HG03045 (cell line): ENCODE data around the gene ZNF24.
A peak's percentile ranks its signal among the peaks of the same experiment; 100 is the strongest.

Experiments used
- ATAC-seq: cut with Tn5 transposase; IDR thresholded peaks from one replicate; pipeline ENCODE4 v1.9.1; 2021; ENCODE audit warnings: mild to moderate bottlenecking, moderate library complexity; ENCODE audit not compliant: unreplicated experiment

The ZNF24 gene

GRCh38 chr18:35343936-35344735 is at the start of gene ZNF24:
ZNF24 (minus strand) TSS chr18:35344420; CDS start chr18:35340650, 3,770 bp downstream.
- ATAC-seq, result peak; percentile 97

DNA sequence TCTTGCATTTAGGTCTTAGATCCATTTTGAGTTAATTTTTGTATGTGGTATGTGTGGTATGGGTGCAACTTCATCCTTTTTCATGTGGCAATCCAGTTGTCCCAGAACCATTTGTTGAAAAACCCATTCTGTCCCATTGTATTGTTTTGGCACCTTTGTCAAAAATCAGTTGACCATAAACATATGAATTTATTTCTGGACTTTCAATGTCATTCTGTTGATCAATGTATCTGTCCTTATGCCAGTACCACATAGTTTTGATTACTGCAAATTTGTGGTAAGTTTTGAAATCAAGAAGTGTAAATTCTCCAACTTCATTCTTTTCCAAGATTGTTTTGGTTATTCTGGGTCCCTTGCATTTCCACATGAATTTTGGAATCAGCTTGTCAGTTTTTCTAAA is 49.5 kb upstream of the ZNF24 start:
- ATAC-seq, result no peak

- no peak for ATAC-seq
These were observed 48.2 kb upstream of the ZNF24 start for GRCh38 chr18:35392375-35392774.

GRCh38 chr18:35390951-35391700 is 46.9 kb upstream of the ZNF24 start:
- ATAC-seq, result no peak

- no peak for ATAC-seq
These were observed 44.9 kb upstream of the ZNF24 start for GRCh38 chr18:35389095-35389618.

DNA sequence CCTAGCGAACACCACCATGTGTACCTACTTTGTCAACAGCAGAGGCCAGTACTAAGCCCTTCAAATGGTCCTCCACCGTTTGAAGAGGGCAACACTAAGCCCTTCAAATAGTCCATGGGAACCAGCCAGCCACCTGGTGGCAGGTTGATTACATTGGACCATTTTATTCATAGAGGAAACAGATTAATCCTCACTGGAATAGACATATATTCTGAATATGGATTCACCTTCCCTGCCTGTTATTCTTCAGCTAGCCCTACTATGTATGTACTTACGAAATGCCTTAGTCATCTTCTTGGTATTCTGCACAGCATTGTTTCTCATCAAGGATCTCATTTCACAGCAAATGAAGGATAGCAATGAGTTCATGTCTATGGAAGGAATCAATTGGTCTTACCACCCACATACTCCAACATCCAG is 42.9 kb upstream of the ZNF24 start:
- no peak for ATAC-seq

- no peak for ATAC-seq
These were observed 42.4 kb upstream of the ZNF24 start for GRCh38 chr18:35386600-35387100.

- no peak for ATAC-seq
These were observed 38.9 kb upstream of the ZNF24 start for GRCh38 chr18:35383136-35383535.

DNA sequence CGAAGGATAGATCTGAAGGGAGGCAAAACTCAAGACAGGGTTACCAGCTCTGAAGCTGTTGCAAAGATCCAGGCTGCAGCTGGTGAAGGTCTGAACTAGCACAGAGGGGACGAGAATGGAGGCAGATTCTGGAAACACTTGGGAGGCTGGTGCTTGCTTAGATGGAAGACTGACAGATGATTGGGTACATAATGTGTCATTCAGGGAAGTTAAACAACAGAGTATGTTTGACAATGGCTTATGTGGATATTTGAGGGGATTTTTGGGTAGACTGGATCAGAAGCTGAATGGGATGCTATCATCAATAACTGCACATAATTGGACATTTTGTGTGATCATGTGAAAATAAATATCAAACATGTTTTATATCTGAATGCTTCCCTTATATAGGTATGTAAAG is 35.2 kb upstream of the ZNF24 start:
- ATAC-seq, result no peak

DNA sequence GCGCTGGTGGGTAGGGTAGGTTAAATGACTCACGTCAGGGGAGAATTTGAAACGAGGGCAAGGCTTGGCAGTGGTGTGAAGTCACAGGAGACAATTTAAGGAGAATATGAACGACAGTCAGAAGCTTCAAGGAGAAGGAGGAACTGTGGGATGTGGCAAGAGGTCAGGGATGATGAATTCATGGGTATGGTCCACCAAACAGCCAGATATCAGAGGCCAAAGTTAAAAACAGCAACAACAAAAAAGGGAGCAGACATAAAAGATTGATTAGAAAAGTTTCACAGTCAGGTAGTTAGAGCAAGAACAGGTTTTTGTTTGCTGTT is 34.3 kb upstream of the ZNF24 start:
- no peak for ATAC-seq

GRCh38 chr18:35377875-35378573 is 33.8 kb upstream of the ZNF24 start:
- ATAC-seq, result no peak

DNA sequence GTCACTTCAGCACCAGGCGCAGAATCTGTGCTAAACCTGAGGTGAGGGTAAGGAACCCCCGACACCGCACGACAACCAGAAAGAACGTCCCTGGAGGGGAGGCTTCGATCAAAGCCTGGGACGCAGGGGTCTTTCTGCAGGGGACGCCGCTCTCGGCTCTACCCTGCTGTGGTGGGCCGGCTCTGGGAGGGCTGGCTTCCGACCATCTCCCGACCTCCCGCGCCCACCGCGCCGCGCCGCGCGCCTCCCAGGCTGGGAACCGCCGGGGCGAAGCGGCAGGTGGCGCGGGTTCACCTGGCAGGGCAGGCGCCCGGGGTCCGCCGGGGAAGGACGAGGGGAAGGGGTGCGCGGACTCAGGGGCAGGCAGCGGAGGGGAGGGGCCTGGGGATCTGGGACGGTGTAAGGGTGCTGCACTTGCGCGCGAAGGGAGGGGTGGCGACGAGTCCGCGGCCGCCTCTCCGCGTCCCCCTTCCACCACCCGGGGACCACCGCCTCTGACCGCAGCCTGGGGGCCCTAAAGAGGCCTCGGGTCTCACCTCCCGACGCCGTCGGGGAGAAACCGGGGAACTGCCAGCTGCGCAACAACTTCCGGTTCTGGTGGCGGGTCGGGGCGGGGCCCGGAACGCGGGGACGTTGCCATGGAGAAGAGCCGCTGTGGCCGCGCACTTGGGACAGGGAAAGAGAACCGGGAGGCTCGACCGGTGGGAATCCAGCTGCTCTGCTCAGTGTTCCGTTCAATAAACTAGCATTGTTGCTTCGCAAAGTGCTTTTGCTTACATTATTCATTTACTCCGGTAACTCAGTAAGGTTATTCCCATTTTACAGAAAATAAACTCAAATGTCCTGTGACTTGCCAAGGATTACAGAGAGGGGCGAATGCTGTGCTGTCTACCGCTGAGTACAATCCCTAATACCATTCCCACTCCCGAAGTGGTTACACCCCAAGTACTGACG is 32.8 kb upstream of the ZNF24 start, which contains the start of gene ZNF396:
TSS of gene ZNF396 (minus strand) at position 596 of the 954 bp plus-strand sequence. CDS start 3,045 bp downstream, outside the sequence.
- ATAC-seq, result peak; percentile 88

DNA sequence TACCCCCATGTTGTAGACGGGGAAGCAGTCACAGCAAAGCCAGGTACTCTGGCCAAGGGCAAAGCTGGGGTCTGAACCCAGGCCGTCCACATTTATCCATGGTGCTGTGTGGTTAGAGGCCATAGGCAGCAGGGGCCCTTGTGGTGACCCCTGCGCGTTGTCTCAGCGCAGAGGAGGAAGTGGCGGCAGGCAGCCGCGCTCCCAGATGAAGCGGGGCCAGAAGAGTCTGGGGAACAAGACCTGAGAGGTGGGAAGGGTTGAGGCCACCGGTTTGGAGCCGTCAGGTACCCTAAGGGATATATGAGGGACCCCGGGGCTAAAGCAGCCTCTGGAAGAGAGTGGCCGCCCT is 32.1 kb upstream of the ZNF24 start:
- peak; percentile 46 for ATAC-seq

- no peak for ATAC-seq
These were observed 30.5 kb upstream of the ZNF24 start for GRCh38 chr18:35374708-35375107.

- no peak for ATAC-seq
These were observed 27.4 kb upstream of the ZNF24 start for GRCh38 chr18:35371412-35372195.

GRCh38 chr18:35369126-35369525 is 24.9 kb upstream of the ZNF24 start:
- ATAC-seq, result no peak

GRCh38 chr18:35368595-35368994 is 24.4 kb upstream of the ZNF24 start:
- ATAC-seq, result no peak

DNA sequence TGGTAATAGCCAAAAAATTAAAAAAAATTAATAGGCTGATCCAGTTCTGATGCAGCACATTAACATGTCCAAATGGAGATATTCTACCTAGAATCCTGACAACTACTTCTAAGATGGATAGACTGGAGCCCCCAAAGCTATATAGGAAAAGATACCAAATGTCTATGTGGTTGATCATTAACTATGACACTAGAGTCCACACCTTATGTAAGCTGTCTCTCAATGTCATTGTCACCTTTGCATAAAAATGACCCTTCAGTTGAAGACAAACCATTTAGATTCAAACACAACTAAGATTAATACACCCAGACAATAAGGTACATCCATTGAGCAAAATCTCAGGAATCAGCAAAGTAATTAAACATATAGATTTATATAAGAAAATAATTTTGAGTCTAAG is 18.3 kb upstream of the ZNF24 start:
- no peak for ATAC-seq

DNA sequence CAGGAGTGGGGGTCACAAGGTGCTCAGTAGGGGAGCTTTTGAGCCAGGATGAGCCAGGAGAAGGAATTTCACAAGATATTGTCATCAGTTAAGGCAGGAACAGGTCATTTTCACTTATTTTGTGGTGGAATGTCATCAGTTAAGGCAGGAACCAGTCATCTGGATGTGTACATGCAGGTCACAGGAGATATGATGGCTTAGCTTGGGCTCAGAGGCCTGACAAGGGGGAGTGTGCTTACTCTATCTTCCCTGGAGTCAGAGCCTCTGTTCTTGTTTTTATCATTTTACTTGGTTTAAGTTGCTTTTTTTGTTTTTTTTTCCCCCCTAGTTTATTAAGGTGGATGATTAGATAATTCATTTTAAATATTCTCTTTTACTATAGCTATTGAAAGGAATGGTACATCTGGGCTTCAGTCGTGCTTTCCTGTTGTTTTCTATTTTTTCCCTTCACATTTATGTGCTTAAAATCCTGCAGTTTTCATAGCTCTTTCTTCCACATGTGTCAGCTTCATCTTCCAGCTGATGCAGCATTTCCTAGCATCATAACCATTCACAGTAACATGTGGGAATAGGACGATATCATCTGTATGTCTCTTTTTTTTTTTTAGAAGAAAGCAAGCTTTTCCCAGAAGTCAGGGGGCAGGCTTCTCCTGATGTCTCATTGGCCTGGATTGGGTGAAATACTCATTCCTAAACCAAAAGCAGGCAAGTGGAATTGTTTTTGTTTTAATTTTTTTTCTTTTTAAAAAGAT is 17.5 kb upstream of the ZNF24 start:
- no peak for ATAC-seq
